ENCODE results near the gene TUNAR. TPM values are rescaled to one million over a fixed set of nuclear protein-coding genes. Genes with fewer than 3 reads are reported as not detected.

Gene TUNAR
- total and polyA plus RNA-seq, 2 experiments from 2014 or later, result 23.1 to 56.2 TPM

DNA sequence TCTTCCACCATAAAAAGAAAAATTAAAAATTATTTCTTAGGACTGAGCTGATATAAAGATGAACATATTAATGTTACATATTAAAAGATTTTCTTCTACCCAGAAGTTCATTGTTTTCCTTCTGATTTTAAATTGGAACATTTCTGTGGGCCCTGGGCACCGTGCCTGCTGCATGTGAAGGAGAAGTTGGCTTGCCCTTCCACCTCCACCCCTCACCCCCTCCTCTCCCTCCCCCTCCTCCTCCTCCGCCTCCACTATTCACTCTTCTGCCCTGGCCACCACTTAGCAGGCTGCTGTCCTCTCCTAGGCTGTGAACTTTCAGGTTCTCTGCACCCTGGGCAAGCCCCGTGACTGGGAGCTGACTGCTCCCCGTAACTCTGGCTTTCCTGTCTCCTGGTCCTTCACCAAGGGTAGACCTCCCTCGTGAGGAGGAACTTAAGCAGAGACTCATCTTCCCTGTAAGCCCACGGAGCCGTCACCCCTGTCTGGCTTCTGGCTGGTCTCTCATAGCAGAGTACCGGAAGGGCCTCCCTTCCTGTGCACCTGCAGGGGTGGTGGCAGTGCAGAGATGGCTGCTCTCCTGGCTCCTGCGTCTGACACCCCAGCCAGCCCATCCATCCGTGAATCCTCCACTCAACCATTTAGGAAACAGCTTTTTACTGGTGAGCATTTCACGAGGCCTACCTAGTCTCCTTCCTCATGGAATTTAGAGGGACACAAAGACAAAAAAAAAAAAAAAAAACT is 12.8 kb downstream of the TUNAR start:
- H3F3A ChIP-seq (replicated peaks; ENCODE audit: low read depth), result no peaks in the 10 kb centered on the region; the same call in 1 of the 2 replicates
- Mint-ChIP-seq H3K27ac (no peak overlapping the region), H3K27me3 (ENCODE audit: insufficient read depth, low read depth, poor library complexity) (peaks cover 3% of the 10 kb centered on the region), H3K9me3 (no peaks in the 10 kb centered on the region; the same call in 2 of the 3 replicates), H3K36me3 (ENCODE audit: low read depth) (peaks cover 11% of the 10 kb centered on the region; the same call in 2 of the 3 replicates), H3K4me1 (peaks cover 30% of the 10 kb centered on the region), H3K4me3 (no peak overlapping the region)
- no peak overlapping the region for H2AFZ ChIP-seq
- H3K27me3 ChIP-seq (ENCODE audit: insufficient read depth), result no peaks in the 10 kb centered on the region
- no peaks in the 10 kb centered on the region for H3K36me3 ChIP-seq (ENCODE audit: insufficient read depth)
- H4K20me1 ChIP-seq (replicated peaks; ENCODE audit: insufficient read depth), result peaks cover 3% of the 10 kb centered on the region; the same call in 1 of the 2 replicates
- no peaks in the 10 kb centered on the region for H3K9me2 ChIP-seq (ENCODE audit: insufficient read depth)
- no peak overlapping the region for H3K27ac ChIP-seq (ENCODE audit: low read depth)
- ATAC-seq, result no peak
- peaks cover 60% of the 10 kb centered on the region for H3K79me2 ChIP-seq (replicated peaks; ENCODE audit: insufficient read depth)
- TF ChIP-seq, protein P1, sequence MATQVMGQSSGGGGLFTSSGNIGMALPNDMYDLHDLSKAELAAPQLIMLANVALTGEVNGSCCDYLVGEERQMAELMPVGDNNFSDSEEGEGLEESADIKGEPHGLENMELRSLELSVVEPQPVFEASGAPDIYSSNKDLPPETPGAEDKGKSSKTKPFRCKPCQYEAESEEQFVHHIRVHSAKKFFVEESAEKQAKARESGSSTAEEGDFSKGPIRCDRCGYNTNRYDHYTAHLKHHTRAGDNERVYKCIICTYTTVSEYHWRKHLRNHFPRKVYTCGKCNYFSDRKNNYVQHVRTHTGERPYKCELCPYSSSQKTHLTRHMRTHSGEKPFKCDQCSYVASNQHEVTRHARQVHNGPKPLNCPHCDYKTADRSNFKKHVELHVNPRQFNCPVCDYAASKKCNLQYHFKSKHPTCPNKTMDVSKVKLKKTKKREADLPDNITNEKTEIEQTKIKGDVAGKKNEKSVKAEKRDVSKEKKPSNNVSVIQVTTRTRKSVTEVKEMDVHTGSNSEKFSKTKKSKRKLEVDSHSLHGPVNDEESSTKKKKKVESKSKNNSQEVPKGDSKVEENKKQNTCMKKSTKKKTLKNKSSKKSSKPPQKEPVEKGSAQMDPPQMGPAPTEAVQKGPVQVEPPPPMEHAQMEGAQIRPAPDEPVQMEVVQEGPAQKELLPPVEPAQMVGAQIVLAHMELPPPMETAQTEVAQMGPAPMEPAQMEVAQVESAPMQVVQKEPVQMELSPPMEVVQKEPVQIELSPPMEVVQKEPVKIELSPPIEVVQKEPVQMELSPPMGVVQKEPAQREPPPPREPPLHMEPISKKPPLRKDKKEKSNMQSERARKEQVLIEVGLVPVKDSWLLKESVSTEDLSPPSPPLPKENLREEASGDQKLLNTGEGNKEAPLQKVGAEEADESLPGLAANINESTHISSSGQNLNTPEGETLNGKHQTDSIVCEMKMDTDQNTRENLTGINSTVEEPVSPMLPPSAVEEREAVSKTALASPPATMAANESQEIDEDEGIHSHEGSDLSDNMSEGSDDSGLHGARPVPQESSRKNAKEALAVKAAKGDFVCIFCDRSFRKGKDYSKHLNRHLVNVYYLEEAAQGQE (IDR thresholded peaks at IDR 0.05; ENCODE audit: unreplicated experiment), result no peak
- no peak for TF ChIP-seq JUNB (IDR thresholded peaks at IDR 0.05; ENCODE audit: unreplicated experiment)
- no peak for TF ChIP-seq ZNF331 (CRISPR knock-in tag; IDR thresholded peaks at IDR 0.05; ENCODE audit: low read depth)
- TF ChIP-seq, protein P2, sequence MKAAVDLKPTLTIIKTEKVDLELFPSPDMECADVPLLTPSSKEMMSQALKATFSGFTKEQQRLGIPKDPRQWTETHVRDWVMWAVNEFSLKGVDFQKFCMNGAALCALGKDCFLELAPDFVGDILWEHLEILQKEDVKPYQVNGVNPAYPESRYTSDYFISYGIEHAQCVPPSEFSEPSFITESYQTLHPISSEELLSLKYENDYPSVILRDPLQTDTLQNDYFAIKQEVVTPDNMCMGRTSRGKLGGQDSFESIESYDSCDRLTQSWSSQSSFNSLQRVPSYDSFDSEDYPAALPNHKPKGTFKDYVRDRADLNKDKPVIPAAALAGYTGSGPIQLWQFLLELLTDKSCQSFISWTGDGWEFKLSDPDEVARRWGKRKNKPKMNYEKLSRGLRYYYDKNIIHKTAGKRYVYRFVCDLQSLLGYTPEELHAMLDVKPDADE (IDR thresholded peaks at IDR 0.05), result no peak
- TF ChIP-seq NANOG (IDR thresholded peaks at IDR 0.05; ENCODE audit: borderline replicate concordance), result no peak
- TF ChIP-seq, protein P3, sequence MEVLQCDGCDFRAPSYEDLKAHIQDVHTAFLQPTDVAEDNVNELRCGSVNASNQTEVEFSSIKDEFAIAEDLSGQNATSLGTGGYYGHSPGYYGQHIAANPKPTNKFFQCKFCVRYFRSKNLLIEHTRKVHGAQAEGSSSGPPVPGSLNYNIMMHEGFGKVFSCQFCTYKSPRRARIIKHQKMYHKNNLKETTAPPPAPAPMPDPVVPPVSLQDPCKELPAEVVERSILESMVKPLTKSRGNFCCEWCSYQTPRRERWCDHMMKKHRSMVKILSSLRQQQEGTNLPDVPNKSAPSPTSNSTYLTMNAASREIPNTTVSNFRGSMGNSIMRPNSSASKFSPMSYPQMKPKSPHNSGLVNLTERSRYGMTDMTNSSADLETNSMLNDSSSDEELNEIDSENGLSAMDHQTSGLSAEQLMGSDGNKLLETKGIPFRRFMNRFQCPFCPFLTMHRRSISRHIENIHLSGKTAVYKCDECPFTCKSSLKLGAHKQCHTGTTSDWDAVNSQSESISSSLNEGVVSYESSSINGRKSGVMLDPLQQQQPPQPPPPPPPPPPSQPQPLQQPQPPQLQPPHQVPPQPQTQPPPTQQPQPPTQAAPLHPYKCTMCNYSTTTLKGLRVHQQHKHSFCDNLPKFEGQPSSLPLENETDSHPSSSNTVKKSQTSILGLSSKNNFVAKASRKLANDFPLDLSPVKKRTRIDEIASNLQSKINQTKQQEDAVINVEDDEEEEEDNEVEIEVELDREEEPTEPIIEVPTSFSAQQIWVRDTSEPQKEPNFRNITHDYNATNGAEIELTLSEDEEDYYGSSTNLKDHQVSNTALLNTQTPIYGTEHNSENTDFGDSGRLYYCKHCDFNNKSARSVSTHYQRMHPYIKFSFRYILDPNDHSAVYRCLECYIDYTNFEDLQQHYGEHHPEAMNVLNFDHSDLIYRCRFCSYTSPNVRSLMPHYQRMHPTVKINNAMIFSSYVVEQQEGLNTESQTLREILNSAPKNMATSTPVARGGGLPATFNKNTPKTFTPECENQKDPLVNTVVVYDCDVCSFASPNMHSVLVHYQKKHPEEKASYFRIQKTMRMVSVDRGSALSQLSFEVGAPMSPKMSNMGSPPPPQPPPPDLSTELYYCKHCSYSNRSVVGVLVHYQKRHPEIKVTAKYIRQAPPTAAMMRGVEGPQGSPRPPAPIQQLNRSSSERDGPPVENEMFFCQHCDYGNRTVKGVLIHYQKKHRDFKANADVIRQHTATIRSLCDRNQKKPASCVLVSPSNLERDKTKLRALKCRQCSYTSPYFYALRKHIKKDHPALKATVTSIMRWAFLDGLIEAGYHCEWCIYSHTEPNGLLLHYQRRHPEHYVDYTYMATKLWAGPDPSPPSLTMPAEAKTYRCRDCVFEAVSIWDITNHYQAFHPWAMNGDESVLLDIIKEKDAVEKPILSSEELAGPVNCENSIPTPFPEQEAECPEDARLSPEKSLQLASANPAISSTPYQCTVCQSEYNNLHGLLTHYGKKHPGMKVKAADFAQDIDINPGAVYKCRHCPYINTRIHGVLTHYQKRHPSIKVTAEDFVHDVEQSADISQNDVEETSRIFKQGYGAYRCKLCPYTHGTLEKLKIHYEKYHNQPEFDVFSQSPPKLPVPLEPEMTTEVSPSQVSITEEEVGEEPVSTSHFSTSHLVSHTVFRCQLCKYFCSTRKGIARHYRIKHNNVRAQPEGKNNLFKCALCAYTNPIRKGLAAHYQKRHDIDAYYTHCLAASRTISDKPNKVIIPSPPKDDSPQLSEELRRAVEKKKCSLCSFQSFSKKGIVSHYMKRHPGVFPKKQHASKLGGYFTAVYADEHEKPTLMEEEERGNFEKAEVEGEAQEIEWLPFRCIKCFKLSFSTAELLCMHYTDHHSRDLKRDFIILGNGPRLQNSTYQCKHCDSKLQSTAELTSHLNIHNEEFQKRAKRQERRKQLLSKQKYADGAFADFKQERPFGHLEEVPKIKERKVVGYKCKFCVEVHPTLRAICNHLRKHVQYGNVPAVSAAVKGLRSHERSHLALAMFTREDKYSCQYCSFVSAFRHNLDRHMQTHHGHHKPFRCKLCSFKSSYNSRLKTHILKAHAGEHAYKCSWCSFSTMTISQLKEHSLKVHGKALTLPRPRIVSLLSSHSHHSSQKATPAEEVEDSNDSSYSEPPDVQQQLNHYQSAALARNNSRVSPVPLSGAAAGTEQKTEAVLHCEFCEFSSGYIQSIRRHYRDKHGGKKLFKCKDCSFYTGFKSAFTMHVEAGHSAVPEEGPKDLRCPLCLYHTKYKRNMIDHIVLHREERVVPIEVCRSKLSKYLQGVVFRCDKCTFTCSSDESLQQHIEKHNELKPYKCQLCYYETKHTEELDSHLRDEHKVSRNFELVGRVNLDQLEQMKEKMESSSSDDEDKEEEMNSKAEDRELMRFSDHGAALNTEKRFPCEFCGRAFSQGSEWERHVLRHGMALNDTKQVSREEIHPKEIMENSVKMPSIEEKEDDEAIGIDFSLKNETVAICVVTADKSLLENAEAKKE (CRISPR knock-in tag; IDR thresholded peaks at IDR 0.05), result no peak
- TF ChIP-seq ZNF114 (CRISPR knock-in tag; IDR thresholded peaks at IDR 0.05), result no peak
- TF ChIP-seq, protein P4, sequence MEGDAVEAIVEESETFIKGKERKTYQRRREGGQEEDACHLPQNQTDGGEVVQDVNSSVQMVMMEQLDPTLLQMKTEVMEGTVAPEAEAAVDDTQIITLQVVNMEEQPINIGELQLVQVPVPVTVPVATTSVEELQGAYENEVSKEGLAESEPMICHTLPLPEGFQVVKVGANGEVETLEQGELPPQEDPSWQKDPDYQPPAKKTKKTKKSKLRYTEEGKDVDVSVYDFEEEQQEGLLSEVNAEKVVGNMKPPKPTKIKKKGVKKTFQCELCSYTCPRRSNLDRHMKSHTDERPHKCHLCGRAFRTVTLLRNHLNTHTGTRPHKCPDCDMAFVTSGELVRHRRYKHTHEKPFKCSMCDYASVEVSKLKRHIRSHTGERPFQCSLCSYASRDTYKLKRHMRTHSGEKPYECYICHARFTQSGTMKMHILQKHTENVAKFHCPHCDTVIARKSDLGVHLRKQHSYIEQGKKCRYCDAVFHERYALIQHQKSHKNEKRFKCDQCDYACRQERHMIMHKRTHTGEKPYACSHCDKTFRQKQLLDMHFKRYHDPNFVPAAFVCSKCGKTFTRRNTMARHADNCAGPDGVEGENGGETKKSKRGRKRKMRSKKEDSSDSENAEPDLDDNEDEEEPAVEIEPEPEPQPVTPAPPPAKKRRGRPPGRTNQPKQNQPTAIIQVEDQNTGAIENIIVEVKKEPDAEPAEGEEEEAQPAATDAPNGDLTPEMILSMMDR (conservative IDR thresholded peaks at IDR 0.05; ENCODE audit: low read depth in 2 of 2), result no peak
- no peak for TF ChIP-seq CREB1 (CRISPR knock-in tag; IDR thresholded peaks at IDR 0.05; ENCODE audit: low read depth)
- TF ChIP-seq POLR2AphosphoS5 (IDR thresholded peaks at IDR 0.05; ENCODE audit: low read depth), result no peak
- no peak for TF ChIP-seq STAT1 (IDR thresholded peaks at IDR 0.05; ENCODE audit: unreplicated experiment)
- no peak for TF ChIP-seq EZH2phosphoT487 (IDR thresholded peaks at IDR 0.05; ENCODE audit: unreplicated experiment)
- no peak for TF ChIP-seq EZH2 (IDR thresholded peaks at IDR 0.05; ENCODE audit: low read depth, unreplicated experiment)
- H3K4me2 ChIP-seq, result no peak overlapping the region
- no peak overlapping the region for H3K4me3 ChIP-seq
- no peak for DNase-seq (ENCODE audit: low spot score)
- peaks cover 13% of the 10 kb centered on the region for H3K4me1 ChIP-seq (ENCODE audit: insufficient read depth)
